Endodermal cell (in vitro differentiated cells): Measurements from ENCODE around the gene ANKS3. TPM values are rescaled to one million over a fixed set of nuclear protein-coding genes. Genes with fewer than 3 reads are reported as not detected.

Experiments
- DNase-seq: peaks from one replicate; pipeline ENCODE4 v3.0.0-alpha.2; 2017
- H3K27ac ChIP-seq: 2 replicates; pipeline ENCODE4 v1.5.1; 2013; ENCODE audit warnings: mild to moderate bottlenecking, low read depth, low read length, moderate library complexity
- H3K27me3 ChIP-seq: 2 replicates; pipeline ENCODE4 v1.6.1; 2013; ENCODE audit warnings: mild to moderate bottlenecking, low read length, moderate library complexity; ENCODE audit not compliant: insufficient read depth, control insufficient read depth, poor library complexity, severe bottlenecking
- H3K36me3 ChIP-seq: 2 replicates; pipeline ENCODE4 v1.7.0; 2013; ENCODE audit warnings: mild to moderate bottlenecking, low read length, moderate library complexity; ENCODE audit not compliant: control insufficient read depth, insufficient read depth
- H3K4me1 ChIP-seq: one replicate; pipeline ENCODE4 v1.7.0; 2013; ENCODE audit warnings: low read length; ENCODE audit not compliant: control insufficient read depth, insufficient read depth
- H3K4me3 ChIP-seq: 2 replicates; pipeline ENCODE4 v1.5.1; 2013; ENCODE audit warnings: mild to moderate bottlenecking, low read length, moderate library complexity
- H3K9ac ChIP-seq: 2 replicates; pipeline ENCODE4 v1.6.1; 2013; ENCODE audit warnings: mild to moderate bottlenecking, low read length, moderate library complexity; ENCODE audit not compliant: poor library complexity, severe bottlenecking; ENCODE audit errors: extremely low read depth
- H3K9me3 ChIP-seq: 2 replicates; pipeline ENCODE4 v1.6.1; 2013; ENCODE audit warnings: mild to moderate bottlenecking, low read length, moderate library complexity; ENCODE audit not compliant: control insufficient read depth
- H3K27ac Mint-ChIP-seq: 2 replicates; pipeline ENCODE4 v1.8.0; 2020; ENCODE audit warnings: mixed read lengths
- H3K27me3 Mint-ChIP-seq: 2 replicates; pipeline ENCODE4 v1.8.0; 2021; ENCODE audit warnings: mild to moderate bottlenecking, mixed read lengths; ENCODE audit not compliant: insufficient read depth
- H3K36me3 Mint-ChIP-seq: 2 replicates; pipeline ENCODE4 v1.8.0; 2020; ENCODE audit warnings: low read depth, mixed read lengths
- H3K4me1 Mint-ChIP-seq: 2 replicates; pipeline ENCODE4 v1.8.0; 2020; ENCODE audit warnings: mixed read lengths
- H3K4me3 Mint-ChIP-seq: 2 replicates; pipeline ENCODE4 v1.8.0; 2020; ENCODE audit warnings: mild to moderate bottlenecking, moderate library complexity, mixed read lengths
- H3K9me3 Mint-ChIP-seq: 2 replicates; pipeline ENCODE4 v1.8.0; 2020; ENCODE audit warnings: mild to moderate bottlenecking, mixed read lengths
- WGBS, 2 experiments: methylation state at CpG; one replicate each; pipeline versions ENCODE4 v1.1.5 to v1.1.7; 2013; ENCODE audit warnings: missing lambda C conversion rate in 2 of 2, mixed read lengths in 1 of 2; ENCODE audit not compliant: insufficient coverage in 1 of 2, insufficient read length in 1 of 2; 5-methylcytosine and 5-hydroxymethylcytosine counted together
- total RNA-seq, 2 donors: library from RNA; stranded (reverse); fragmentation: NEBNext Ultra II Directional in 1 of 2; extraction: Animal tissue kit (Norgen Biotek cat#: 25700) in 1 of 2; gene quantifications; 2 replicates in 1 of 2; 3 replicates in 1 of 2; pipeline ENCODE4 v1.2.1, GENCODE V29; 2021
- TF ChIP-seq, protein P1 (sequence below): fragments of 200-600 bp; sonication (generic); conservative IDR thresholded peaks from 2 replicates; pipeline ENCODE4 v1.5.0; 2021; ENCODE audit warnings: antibody characterized with exemption, mild to moderate bottlenecking

ANKS3 gene
- total RNA-seq, 2 donors from 2014 or later, result 32.4 to 41.0 TPM

DNA sequence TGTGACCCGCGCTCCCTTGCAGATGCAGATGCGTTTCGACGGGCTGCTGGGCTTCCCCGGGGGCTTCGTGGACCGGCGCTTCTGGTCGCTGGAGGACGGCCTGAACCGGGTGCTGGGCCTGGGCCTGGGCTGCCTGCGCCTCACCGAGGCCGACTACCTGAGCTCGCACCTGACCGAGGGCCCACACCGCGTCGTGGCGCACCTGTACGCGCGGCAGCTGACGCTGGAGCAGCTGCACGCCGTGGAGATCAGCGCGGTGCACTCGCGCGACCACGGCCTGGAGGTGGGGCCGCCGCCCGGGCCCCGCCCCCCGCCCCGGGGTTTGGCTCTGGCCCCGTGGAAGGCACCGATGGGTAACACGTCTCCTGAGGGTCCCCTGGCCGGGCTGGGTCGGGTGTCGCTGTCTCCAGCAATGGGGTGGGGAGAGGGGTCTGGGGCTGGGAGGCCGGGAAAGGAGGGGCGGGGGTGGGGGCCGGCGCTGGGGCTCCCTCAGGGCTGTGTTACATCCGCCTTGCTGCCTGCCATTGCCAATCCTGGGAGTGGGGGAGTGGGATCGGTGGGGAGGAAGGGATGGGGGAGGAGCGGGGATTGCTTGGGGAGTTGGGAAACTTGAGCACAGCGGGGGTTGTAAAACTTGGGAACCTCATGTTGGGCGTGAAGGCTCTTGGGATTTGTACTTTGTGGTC is 40.0 kb downstream of the ANKS3 start:
- Histone ChIP-seq H3K4me1 (no peaks in the 10 kb centered on the region), H3K9me3 (no peaks in the 10 kb centered on the region), H3K36me3 (peaks cover 26% of the 10 kb centered on the region), H3K4me3 (peak overlapping the region; percentile 79), H3K9ac (peak overlapping the region; percentile 75), H3K27me3 (no peaks in the 10 kb centered on the region), H3K27ac (peak overlapping the region; percentile 8)
- 1 to 10% methylated on average over 2 to 54 of the region's 54 CpGs for WGBS, 2 experiments
- peak overlapping the region; percentile 76 for H3K27ac Mint-ChIP-seq
- H3K9me3 Mint-ChIP-seq, result no peaks in the 10 kb centered on the region
- H3K36me3 Mint-ChIP-seq, result peaks cover 6% of the 10 kb centered on the region
- H3K4me3 Mint-ChIP-seq, result peak overlapping the region; percentile 67
- peaks cover 4% of the 10 kb centered on the region for H3K4me1 Mint-ChIP-seq
- peak; percentile 77 for DNase-seq
- no peaks in the 10 kb centered on the region for H3K27me3 Mint-ChIP-seq
- TF ChIP-seq, protein P1, sequence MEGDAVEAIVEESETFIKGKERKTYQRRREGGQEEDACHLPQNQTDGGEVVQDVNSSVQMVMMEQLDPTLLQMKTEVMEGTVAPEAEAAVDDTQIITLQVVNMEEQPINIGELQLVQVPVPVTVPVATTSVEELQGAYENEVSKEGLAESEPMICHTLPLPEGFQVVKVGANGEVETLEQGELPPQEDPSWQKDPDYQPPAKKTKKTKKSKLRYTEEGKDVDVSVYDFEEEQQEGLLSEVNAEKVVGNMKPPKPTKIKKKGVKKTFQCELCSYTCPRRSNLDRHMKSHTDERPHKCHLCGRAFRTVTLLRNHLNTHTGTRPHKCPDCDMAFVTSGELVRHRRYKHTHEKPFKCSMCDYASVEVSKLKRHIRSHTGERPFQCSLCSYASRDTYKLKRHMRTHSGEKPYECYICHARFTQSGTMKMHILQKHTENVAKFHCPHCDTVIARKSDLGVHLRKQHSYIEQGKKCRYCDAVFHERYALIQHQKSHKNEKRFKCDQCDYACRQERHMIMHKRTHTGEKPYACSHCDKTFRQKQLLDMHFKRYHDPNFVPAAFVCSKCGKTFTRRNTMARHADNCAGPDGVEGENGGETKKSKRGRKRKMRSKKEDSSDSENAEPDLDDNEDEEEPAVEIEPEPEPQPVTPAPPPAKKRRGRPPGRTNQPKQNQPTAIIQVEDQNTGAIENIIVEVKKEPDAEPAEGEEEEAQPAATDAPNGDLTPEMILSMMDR, result no peak

DNA sequence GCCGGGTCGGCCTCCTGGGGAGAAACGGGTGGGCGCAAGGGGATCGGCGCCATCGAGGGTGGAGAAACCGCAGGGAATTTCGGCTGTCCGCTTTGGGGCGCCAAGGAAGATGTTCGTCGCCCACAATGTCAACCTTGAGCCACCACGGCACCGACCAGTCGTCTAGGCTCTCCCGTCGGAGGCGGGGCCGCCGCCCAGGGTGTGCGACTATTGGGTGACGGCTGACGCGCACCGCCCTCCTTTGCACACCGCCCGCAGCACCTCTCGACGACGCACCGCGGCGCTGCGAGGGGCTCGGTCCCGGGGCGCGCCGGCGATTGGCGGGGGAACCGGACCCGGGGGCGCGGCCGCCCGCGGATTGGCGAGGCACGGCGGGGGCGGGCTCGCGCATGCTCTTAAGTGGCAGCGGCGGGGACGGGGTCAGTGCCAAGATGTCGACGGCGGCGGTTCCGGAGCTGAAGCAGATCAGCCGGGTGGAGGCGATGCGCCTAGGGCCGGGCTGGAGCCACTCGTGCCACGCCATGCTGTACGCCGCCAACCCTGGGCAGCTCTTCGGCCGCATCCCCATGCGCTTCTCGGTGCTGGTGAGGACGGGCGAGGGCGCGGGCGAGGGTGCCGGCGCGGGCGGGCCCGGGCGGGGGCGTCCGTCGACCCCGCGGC is 40.6 kb downstream of the ANKS3 start, which contains the start of gene NUDT16L1:
NUDT16L1 (plus strand) TSS at position 267 of the 660 bp plus-strand sequence; CDS start at position 432, 165 bp downstream.
- H3K4me3 Mint-ChIP-seq, result peak within 1 kb of the TSS; percentile 67
- Histone ChIP-seq H3K27ac (peak within 1 kb of the TSS; percentile 8), H3K4me1 (no peaks in the 10 kb centered on the region), H3K36me3 (peaks cover 23% of the 10 kb centered on the region), H3K9ac (peak within 1 kb of the TSS; percentile 75), H3K4me3 (peak within 1 kb of the TSS; percentile 79), H3K9me3 (no peaks in the 10 kb centered on the region), H3K27me3 (no peaks in the 10 kb centered on the region)
- no peaks in the 10 kb centered on the region for H3K9me3 Mint-ChIP-seq
- DNase-seq, result peak; percentile 99
- 0 to 1% methylated on average over 34 to 91 of the region's 91 CpGs for WGBS, 2 experiments
- peaks cover 4% of the 10 kb centered on the region for H3K4me1 Mint-ChIP-seq
- peak within 1 kb of the TSS; percentile 76 for H3K27ac Mint-ChIP-seq
- H3K36me3 Mint-ChIP-seq, result peaks cover 3% of the 10 kb centered on the region
- H3K27me3 Mint-ChIP-seq, result no peaks in the 10 kb centered on the region
- TF ChIP-seq, protein P1, result peak; percentile 46

DNA sequence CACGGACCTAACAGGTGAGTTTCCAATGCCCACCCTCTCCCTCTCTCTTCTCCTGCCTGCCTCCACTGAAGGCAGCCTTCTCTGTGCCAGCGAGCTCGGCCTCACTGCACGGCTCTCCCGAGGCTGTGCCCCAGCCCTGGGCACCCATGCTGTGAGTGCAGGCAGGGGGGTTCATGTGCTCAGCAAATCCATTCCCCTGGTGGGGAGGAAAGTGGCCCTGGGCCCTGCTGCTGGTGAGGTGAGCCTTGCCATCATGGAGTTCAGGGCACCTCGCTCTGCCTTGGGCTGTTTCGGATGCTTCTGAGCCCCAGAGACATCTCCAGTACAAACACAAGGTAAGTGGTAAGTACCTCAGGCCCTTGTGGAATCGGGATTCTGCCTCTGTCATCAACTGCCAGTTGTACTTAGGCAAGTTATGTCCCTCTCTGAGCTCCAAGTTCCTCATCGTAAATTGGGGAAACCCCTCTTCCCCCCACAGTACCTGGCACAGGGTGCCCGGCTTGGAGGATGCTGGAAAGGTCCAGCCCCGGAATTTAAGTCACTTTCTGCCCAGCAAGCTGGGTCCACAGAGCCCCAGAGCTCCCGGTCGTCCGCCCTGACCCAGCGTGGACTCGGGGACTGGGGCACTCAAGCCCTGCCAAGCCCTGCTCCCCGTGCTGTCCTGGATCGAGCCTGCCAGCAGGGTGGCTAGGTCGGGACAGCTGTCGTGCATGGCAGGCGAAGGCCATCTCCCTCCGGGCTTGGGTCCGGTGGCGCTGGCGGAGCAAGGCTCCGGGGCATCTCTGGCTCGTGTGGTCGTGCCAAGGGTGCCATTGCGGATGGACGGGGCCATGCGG is 41.4 kb downstream of the ANKS3 start:
- TF ChIP-seq, protein P1, result no peak
- WGBS, 2 experiments, result 37 to 42% methylated on average over 18 to 31 of the region's 31 CpGs
- peak overlapping the region; percentile 11 for H3K9ac ChIP-seq

More for the DNA sequence above, 41.4 kb downstream of the ANKS3 start:
- H3K4me1 ChIP-seq, result no peaks in the 10 kb centered on the region
- H3K4me3 ChIP-seq, result peak overlapping the region; percentile 79
- H3K4me3 Mint-ChIP-seq, result peak overlapping the region; percentile 67
- H3K27ac ChIP-seq, result no peak overlapping the region
- H3K27me3 Mint-ChIP-seq, result no peaks in the 10 kb centered on the region
- no peaks in the 10 kb centered on the region for H3K9me3 ChIP-seq
- H3K4me1 Mint-ChIP-seq, result peaks cover 4% of the 10 kb centered on the region
- H3K36me3 Mint-ChIP-seq, result peaks cover 3% of the 10 kb centered on the region
- DNase-seq, result peak; percentile 52
- no peaks in the 10 kb centered on the region for H3K9me3 Mint-ChIP-seq
- H3K36me3 ChIP-seq, result peaks cover 27% of the 10 kb centered on the region
- no peaks in the 10 kb centered on the region for H3K27me3 ChIP-seq
- peak overlapping the region; percentile 68 for H3K27ac Mint-ChIP-seq
